Fibroblast of lung (primary cell): Measurements from ENCODE around the gene ELK3.

Source experiments
- CTCF ChIP-seq, 2 donors: IDR thresholded peaks in 1 of 2; conservative IDR thresholded peaks in 1 of 2; 1 replicate in 1 of 2; 2 replicates in 1 of 2; pipeline ENCODE4 v1.5.1; 2011 to 2012; ENCODE audit warnings: low read length in 2 of 2, control low read depth in 1 of 2, inconsistent platforms in 1 of 2, low read depth in 1 of 2, mild to moderate bottlenecking in 1 of 2
- EZH2 ChIP-seq: IDR thresholded peaks from 2 replicates; pipeline ENCODE4 v1.5.1; 2012; ENCODE audit warnings: low read length, control low read depth, mild to moderate bottlenecking; ENCODE audit errors: missing control alignments

DNA sequence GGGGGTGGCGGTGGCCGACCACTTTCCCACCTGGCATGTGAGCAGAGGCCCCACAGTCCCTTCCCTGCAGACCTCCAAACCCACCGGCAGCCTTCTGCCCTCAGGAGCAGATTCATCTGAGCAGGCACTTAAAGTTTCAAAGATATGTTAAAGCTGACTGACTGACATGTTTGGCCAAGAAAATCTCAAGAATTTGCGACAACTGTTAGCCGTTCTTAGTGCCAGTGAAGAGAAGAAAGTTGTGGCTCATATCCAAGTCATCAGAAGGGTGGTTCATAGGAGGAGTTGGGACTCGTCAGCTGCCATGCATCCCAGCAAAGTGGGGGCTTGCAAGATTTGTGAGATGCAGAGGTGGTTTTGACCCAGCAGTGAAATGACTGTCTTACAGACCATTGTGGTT is 27.2 kb downstream of the ELK3 start:
- TF ChIP-seq CTCF (conservative IDR thresholded peaks at IDR 0.05 in 1 of 2, IDR thresholded peaks at IDR 0.05 in 1 of 2; ENCODE audit: low read depth in 1 of 2, low read length in 2 of 2), result no peak
- TF ChIP-seq EZH2, result no peak
